HepG2 (cell line): ENCODE data around the gene RTP5. TPM values are rescaled to one million over a fixed set of nuclear protein-coding genes. Genes with fewer than 3 reads are reported as not detected.

ENCODE experiments used
- ATAC-seq: fragments of 200-7000 bp; cut with Tn5 transposase; 3 replicates; pipeline ENCODE4 v1.9.1; 2020; ENCODE audit warnings: mild to moderate bottlenecking, moderate library complexity
- BruUV-seq: library from RNA; stranded (reverse); fragments of 400-500 nt; replicated peaks from 2 replicates; lab custom pipeline; 2021; lab: Mats Ljungman, UMichigan
- CTCF ChIA-PET: fragments of 300-600 bp; formaldehyde crosslinking; extraction: SDS; loops from one replicate; lab custom pipeline; 2021; ENCODE audit warnings: low total read pairs, inconsistent platforms, low intra/inter-chr PET ratio; lab: Yijun Ruan, JAX
- POLR2A ChIA-PET: fragments of 350-600 bp; sonication (Branson Sonifier 250); formaldehyde crosslinking; loops from one replicate; lab custom pipeline; 2020; ENCODE audit warnings: antibody characterized with exemption, inconsistent platforms; lab: Yijun Ruan, JAX
- DNase-seq: peaks from one replicate; pipeline ENCODE4 v3.0.0-alpha.2; 2015; ENCODE audit warnings: low spot score
- FAIRE-seq: peaks from 3 replicates; lab custom pipeline; 2011; peaks lifted over from hg19 to GRCh38; lab: Jason Lieb, UNC
- H2AFZ ChIP-seq: one replicate; pipeline ENCODE4 v1.6.1; 2011; ENCODE audit warnings: low read length, inconsistent platforms
- H3K27ac ChIP-seq: fragments of 300-600 bp; 3 replicates; pipeline ENCODE4 v1.8.0; 2011; ENCODE audit warnings: mixed run types, mild to moderate bottlenecking, mixed read lengths, low read length, inconsistent platforms; ENCODE audit not compliant: insufficient read depth; ENCODE audit errors: extremely low read length
- H3K27me3 ChIP-seq, 2 experiments: fragments of 200-600 bp in 1 of 2; 2 replicates in 1 of 2; 3 replicates in 1 of 2; pipeline versions ENCODE4 v1.6.0 to v1.8.0; 2011; ENCODE audit warnings: low read length in 2 of 2, mild to moderate bottlenecking in 2 of 2, moderate library complexity in 2 of 2, inconsistent platforms in 1 of 2; ENCODE audit not compliant: insufficient read depth in 2 of 2, control insufficient read depth in 1 of 2
- H3K36me3 ChIP-seq, 2 experiments: fragments of 200-600 bp in 1 of 2; replicated peaks in 1 of 2; 2 replicates in 1 of 2; 3 replicates in 1 of 2; pipeline versions ENCODE4 v1.5.1 to v1.8.0; 2011; ENCODE audit warnings: low read length in 2 of 2, inconsistent platforms in 1 of 2; ENCODE audit not compliant: insufficient read depth in 2 of 2, control insufficient read depth in 1 of 2
- H3K4me1 ChIP-seq: 2 replicates; pipeline ENCODE4 v1.5.1; 2012; ENCODE audit warnings: low read length, inconsistent platforms; ENCODE audit not compliant: insufficient read depth
- H3K4me2 ChIP-seq: 2 replicates; pipeline ENCODE4 v1.6.0; 2011; ENCODE audit warnings: low read depth, low read length, inconsistent platforms
- H3K4me3 ChIP-seq, 3 experiments: fragments of 200-600 bp in 1 of 3; sonication (generic), shearing (Covaris generic) in 1 of 3; replicated peaks in 1 of 3; 2 replicates each; pipeline ENCODE4 v1.5.1; 2011 to 2016; ENCODE audit warnings: low read length in 3 of 3, inconsistent platforms in 2 of 3, low read depth in 2 of 3, mild to moderate bottlenecking in 2 of 3, control low read depth in 1 of 3, mixed read lengths in 1 of 3; ENCODE audit not compliant: insufficient read depth in 1 of 3
- H3K79me2 ChIP-seq: one replicate; pipeline ENCODE4 v1.6.1; 2011; ENCODE audit warnings: low read length, inconsistent platforms; ENCODE audit not compliant: insufficient read depth
- H3K9ac ChIP-seq: 2 replicates; pipeline ENCODE4 v1.6.0; 2011; ENCODE audit warnings: mild to moderate bottlenecking, low read depth, low read length, inconsistent platforms; ENCODE audit not compliant: insufficient read depth
- H3K9me3 ChIP-seq: 2 replicates; pipeline ENCODE4 v1.5.1; 2012; ENCODE audit warnings: mild to moderate bottlenecking, low read length
- H4K20me1 ChIP-seq: 2 replicates; pipeline ENCODE4 v1.6.0; 2011; ENCODE audit warnings: inconsistent platforms, mild to moderate bottlenecking, low read length, moderate library complexity; ENCODE audit not compliant: insufficient read depth
- ZNF354B ChIP-seq: sonication (generic); formaldehyde crosslinking; IDR thresholded peaks from 2 replicates; pipeline ENCODE4 v1.8.0; 2022; ENCODE audit warnings: mild to moderate bottlenecking, missing genetic modification reagents
- ZNF614 ChIP-seq: IDR thresholded peaks from 2 replicates; pipeline ENCODE4 v1.6.1; 2018; ENCODE audit warnings: missing biosample characterization, missing genetic modification reagents, inconsistent platforms, borderline replicate concordance
- WGBS: methylation state at CpG from one replicate; pipeline ENCODE4 v1.1.6; 2017; ENCODE audit warnings: low lambda C conversion rate; 5-methylcytosine and 5-hydroxymethylcytosine counted together
- in situ Hi-C: cut with HindIII; loops from 2 replicates; pipeline ENCODE4 v1.10.0; 2017; ENCODE audit warnings: low pct_unique_long_range_greater_than_20kb; ENCODE audit not compliant: extremely low pct_ligation_motif_present
- intact Hi-C: fragments of 100-400 bp; cut with micrococcal nuclease; formaldehyde crosslinking; loops from one replicate; pipeline ENCODE4 v1.10.0; 2022; ENCODE audit not compliant: unreplicated experiment
- polyA plus RNA-seq, 8 experiments: library from polyadenylated mRNA; depleted of rRNA in 3 of 8; stranded (reverse) in 7 of 8; unstranded in 1 of 8; fragments of >200 nt; fragmentation: Illumina TruSeq in 4 of 8; extraction: Trizol in 4 of 8; gene quantifications; 2 replicates each; pipeline versions ENCODE4 v1.2.1 to v1.2.3, GENCODE V29; 2011 to 2016; ENCODE audit warnings: low read depth in 4 of 8, missing spikeins in 1 of 8, mixed read lengths in 1 of 8; ENCODE audit not compliant: insufficient read depth in 1 of 8
- total RNA-seq, 5 experiments: library from RNA; depleted of rRNA; stranded (reverse); fragments of >200 nt; fragmentation: Illumina TruSeq; extraction: Trizol; gene quantifications; 2 replicates each; pipeline ENCODE4 v1.2.3, GENCODE V29; 2016; ENCODE audit warnings: low read depth in 1 of 5
- TF ChIP-seq, protein P1 (sequence below): sonication (generic); formaldehyde crosslinking; IDR thresholded peaks from 2 replicates; pipeline ENCODE4 v1.5.1; 2020; ENCODE audit warnings: mild to moderate bottlenecking, missing genetic modification reagents, moderate library complexity

Gene RTP5
- total and polyA plus RNA-seq, 2 of the 13 experiments (the other 11 are each of a cell fraction or from before 2014, with no cell fraction given) = not detected

DNA sequence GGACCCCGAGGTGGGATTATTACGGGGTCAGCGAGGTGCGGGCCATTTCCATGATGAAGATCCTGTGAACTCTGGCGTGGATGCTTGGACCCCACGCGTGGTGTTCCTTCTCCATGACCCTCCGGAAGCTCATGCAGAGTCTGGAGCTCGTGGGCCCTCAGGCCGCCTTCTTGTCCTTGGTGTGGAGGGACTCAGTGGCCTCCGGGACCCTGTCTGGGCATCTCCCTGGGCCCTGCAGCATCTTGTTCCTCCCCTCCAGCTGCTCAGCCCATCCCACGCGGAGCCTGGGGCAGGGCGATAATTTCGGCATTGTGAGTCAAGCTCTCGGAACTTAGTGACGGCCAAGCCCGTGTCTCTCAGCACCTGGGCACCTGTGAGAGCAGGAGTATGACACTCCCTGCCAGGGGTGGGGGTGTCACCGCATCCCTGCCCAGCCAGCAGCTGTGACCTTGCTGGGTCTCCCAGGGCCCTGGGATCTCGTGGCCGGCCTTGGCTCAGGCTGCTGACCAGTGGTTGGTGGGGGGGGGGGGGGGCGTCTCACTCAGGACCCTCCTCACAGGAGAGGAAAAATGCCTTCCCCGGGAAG, 24.6 kb downstream of the RTP5 start:
- ATAC-seq (no peak), DNase-seq (no peak), FAIRE-seq (no peak)
- intact Hi-C loops = no loop called here
- Histone ChIP-seq H2AFZ (no peak overlapping the region), H3K27me3 (peaks cover 5 to 50% of the 10 kb centered on the region in 2 experiments; a peak in 4 of 5 replicates), H3K36me3 (no peaks in the 10 kb centered on the region), H3K27ac (no peak overlapping the region), H3K9ac (no peak overlapping the region), H3K4me2 (no peak overlapping the region), H3K9me3 (no peaks in the 10 kb centered on the region), H3K4me3 (no peak overlapping the region), H4K20me1 (no peaks in the 10 kb centered on the region), H3K79me2 (no peaks in the 10 kb centered on the region), H3K4me1 (peaks cover 17% of the 10 kb centered on the region)
- CTCF ChIA-PET = no interaction called here
- BruUV-seq = no TSS peak
- POLR2A ChIA-PET = no interaction called here
- 61% methylated on average over 18 of the region's 23 CpGs for WGBS
- in situ Hi-C loops = no loop called here
- TF ChIP-seq ZNF354B (CRISPR knock-in tag) (no peak), ZNF614 (CRISPR knock-in tag) (no peak)
- TF ChIP-seq, protein P1, sequence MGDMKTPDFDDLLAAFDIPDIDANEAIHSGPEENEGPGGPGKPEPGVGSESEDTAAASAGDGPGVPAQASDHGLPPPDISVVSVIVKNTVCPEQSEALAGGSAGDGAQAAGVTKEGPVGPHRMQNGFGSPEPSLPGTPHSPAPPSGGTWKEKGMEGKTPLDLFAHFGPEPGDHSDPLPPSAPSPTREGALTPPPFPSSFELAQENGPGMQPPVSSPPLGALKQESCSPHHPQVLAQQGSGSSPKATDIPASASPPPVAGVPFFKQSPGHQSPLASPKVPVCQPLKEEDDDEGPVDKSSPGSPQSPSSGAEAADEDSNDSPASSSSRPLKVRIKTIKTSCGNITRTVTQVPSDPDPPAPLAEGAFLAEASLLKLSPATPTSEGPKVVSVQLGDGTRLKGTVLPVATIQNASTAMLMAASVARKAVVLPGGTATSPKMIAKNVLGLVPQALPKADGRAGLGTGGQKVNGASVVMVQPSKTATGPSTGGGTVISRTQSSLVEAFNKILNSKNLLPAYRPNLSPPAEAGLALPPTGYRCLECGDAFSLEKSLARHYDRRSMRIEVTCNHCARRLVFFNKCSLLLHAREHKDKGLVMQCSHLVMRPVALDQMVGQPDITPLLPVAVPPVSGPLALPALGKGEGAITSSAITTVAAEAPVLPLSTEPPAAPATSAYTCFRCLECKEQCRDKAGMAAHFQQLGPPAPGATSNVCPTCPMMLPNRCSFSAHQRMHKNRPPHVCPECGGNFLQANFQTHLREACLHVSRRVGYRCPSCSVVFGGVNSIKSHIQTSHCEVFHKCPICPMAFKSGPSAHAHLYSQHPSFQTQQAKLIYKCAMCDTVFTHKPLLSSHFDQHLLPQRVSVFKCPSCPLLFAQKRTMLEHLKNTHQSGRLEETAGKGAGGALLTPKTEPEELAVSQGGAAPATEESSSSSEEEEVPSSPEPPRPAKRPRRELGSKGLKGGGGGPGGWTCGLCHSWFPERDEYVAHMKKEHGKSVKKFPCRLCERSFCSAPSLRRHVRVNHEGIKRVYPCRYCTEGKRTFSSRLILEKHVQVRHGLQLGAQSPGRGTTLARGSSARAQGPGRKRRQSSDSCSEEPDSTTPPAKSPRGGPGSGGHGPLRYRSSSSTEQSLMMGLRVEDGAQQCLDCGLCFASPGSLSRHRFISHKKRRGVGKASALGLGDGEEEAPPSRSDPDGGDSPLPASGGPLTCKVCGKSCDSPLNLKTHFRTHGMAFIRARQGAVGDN (CRISPR knock-in tag) = 0 out of 2 replicates have a peak, but pooled peaks have one; percentile 0
